Endothelial cell of umbilical vein (primary cell): ENCODE results near the gene AMMECR1. TPM values are rescaled to one million over a fixed set of nuclear protein-coding genes. Genes with fewer than 3 reads are reported as not detected.

ENCODE experiments used
- BruUV-seq: library from RNA; stranded (reverse); fragments of 400-500 nt; replicated peaks from 2 replicates; lab custom pipeline; 2021; lab: Mats Ljungman, UMichigan
- CTCF ChIA-PET: fragments of 300-600, 350-600 bp; sonication (Branson Sonifier 250); formaldehyde crosslinking; loops from one replicate; lab custom pipeline; 2021; ENCODE audit warnings: antibody characterized with exemption, inconsistent platforms; lab: Charles Lee
- POLR2A ChIA-PET: fragments of 300-600, 350-600 bp; sonication (Branson Sonifier 250); formaldehyde crosslinking; loops from one replicate; lab custom pipeline; 2021; ENCODE audit warnings: antibody characterized with exemption, inconsistent platforms; lab: Charles Lee
- DNase-seq: peaks from one replicate; pipeline ENCODE4 v3.0.0-alpha.2; 2011; ENCODE audit warnings: low read depth, low spot score
- FAIRE-seq: peaks from 2 replicates; lab custom pipeline; 2011; peaks lifted over from hg19 to GRCh38; lab: Jason Lieb, UNC
- H2AFZ ChIP-seq: 2 replicates; pipeline ENCODE4 v1.6.0; 2012; ENCODE audit warnings: low read depth, low read length, control low read depth, inconsistent platforms
- H3K27ac ChIP-seq: 2 replicates; pipeline ENCODE4 v1.5.1; 2011; ENCODE audit warnings: low read depth, mild to moderate bottlenecking, control low read depth, low read length, moderate library complexity; ENCODE audit not compliant: insufficient read depth
- H3K27me3 ChIP-seq, 2 experiments: 2 replicates each; pipeline versions ENCODE4 v1.6.0 to v1.6.1; 2011; ENCODE audit warnings: low read length in 2 of 2, mixed read lengths in 1 of 2; ENCODE audit not compliant: control insufficient read depth in 2 of 2, insufficient read depth in 2 of 2
- H3K36me3 ChIP-seq, 2 experiments: 2 replicates in 1 of 2; 3 replicates in 1 of 2; pipeline ENCODE4 v1.5.1; 2011; ENCODE audit warnings: low read length in 2 of 2, mild to moderate bottlenecking in 1 of 2, moderate library complexity in 1 of 2; ENCODE audit not compliant: control insufficient read depth in 2 of 2, insufficient read depth in 2 of 2; ENCODE audit errors: extremely low read depth in 1 of 2
- H3K4me1 ChIP-seq: 3 replicates; pipeline ENCODE4 v1.5.1; 2011; ENCODE audit warnings: mild to moderate bottlenecking, low read length; ENCODE audit not compliant: control insufficient read depth, insufficient read depth; ENCODE audit errors: extremely low read depth
- H3K4me2 ChIP-seq: 2 replicates; pipeline ENCODE4 v1.6.1; 2011; ENCODE audit warnings: low read length, control low read depth, mixed read lengths; ENCODE audit not compliant: insufficient read depth
- H3K4me3 ChIP-seq, 3 experiments: fragments of 200-600 bp in 1 of 3; sonication (generic), shearing (Covaris generic) in 1 of 3; replicated peaks in 1 of 3; 2 replicates each; pipeline ENCODE4 v1.5.1; 2011 to 2016; ENCODE audit warnings: control low read depth in 3 of 3, low read length in 3 of 3, mild to moderate bottlenecking in 2 of 3, inconsistent platforms in 1 of 3, low read depth in 1 of 3, moderate library complexity in 1 of 3; ENCODE audit not compliant: insufficient read depth in 1 of 3
- H3K79me2 ChIP-seq: 2 replicates; pipeline ENCODE4 v1.6.0; 2012; ENCODE audit warnings: low read length, inconsistent platforms; ENCODE audit not compliant: control insufficient read depth, insufficient read depth
- H3K9ac ChIP-seq: replicated peaks from 2 replicates; pipeline ENCODE3; 2011; ENCODE audit warnings: low read length, control low read depth; ENCODE audit not compliant: insufficient read depth; ENCODE audit errors: extremely low read depth
- H3K9me1 ChIP-seq: replicated peaks from 3 replicates; pipeline ENCODE4 v1.6.0; 2011; ENCODE audit warnings: mild to moderate bottlenecking, low read length; ENCODE audit not compliant: control insufficient read depth, insufficient read depth; ENCODE audit errors: extremely low read depth
- H3K9me3 ChIP-seq: replicated peaks from 2 replicates; pipeline ENCODE4 v1.5.1; 2012; ENCODE audit warnings: low read length, inconsistent platforms; ENCODE audit not compliant: control insufficient read depth, insufficient read depth
- H4K20me1 ChIP-seq: replicated peaks from 2 replicates; pipeline ENCODE3; 2011; ENCODE audit warnings: mild to moderate bottlenecking, low read length; ENCODE audit not compliant: control insufficient read depth, insufficient read depth; ENCODE audit errors: extremely low read depth
- EZH2 ChIP-seq: IDR thresholded peaks from 2 replicates; pipeline ENCODE4 v1.6.1; 2012; ENCODE audit warnings: borderline replicate concordance, low read depth, mild to moderate bottlenecking, moderate library complexity, low read length, inconsistent platforms; ENCODE audit not compliant: severe bottlenecking
- MYC ChIP-seq: IDR thresholded peaks from one replicate; pipeline ENCODE4 v1.6.1; 2011; ENCODE audit warnings: mild to moderate bottlenecking, low read depth, low read length
- dilution Hi-C: fragments of 300-500 bp; cut with MboI; formaldehyde crosslinking; loops from one replicate; pipeline ENCODE4 v1.15.0; 2019; ENCODE audit warnings: low sequenced_read_pairs; ENCODE audit not compliant: extremely low pct_ligation_motif_present
- intact Hi-C: fragments of 100-400 bp; cut with micrococcal nuclease; formaldehyde crosslinking; loops from one replicate; pipeline ENCODE4 v1.10.0; 2022
- polyA plus RNA-seq, 4 experiments: library from polyadenylated mRNA; depleted of rRNA in 3 of 4; stranded (reverse) in 3 of 4; unstranded in 1 of 4; fragments of >200 nt; gene quantifications; 2 replicates each; pipeline versions ENCODE4 v1.2.1 to v1.2.3, GENCODE V29; 2011 to 2012; ENCODE audit warnings: missing spikeins in 1 of 4
- total RNA-seq: library from RNA; stranded (reverse); gene quantifications from 2 replicates; pipeline ENCODE4 v1.2.3, GENCODE V29; 2021
- TF ChIP-seq, protein P1 (sequence below), 2 donors: IDR thresholded peaks; 1 replicate in 1 of 2; 2 replicates in 1 of 2; pipeline ENCODE4 v1.5.1; 2011; ENCODE audit warnings: low read length in 2 of 2, mild to moderate bottlenecking in 2 of 2, moderate library complexity in 2 of 2, control low read depth in 1 of 2, inconsistent platforms in 1 of 2, low read depth in 1 of 2; ENCODE audit not compliant: insufficient read depth in 1 of 2; ENCODE audit errors: extremely low read depth in 1 of 2

AMMECR1 gene
- total and polyA plus RNA-seq, 2 donors (not counting 3 experiments of a cell fraction or from before 2014, with no cell fraction given): 3.6 to 6.9 TPM

DNA sequence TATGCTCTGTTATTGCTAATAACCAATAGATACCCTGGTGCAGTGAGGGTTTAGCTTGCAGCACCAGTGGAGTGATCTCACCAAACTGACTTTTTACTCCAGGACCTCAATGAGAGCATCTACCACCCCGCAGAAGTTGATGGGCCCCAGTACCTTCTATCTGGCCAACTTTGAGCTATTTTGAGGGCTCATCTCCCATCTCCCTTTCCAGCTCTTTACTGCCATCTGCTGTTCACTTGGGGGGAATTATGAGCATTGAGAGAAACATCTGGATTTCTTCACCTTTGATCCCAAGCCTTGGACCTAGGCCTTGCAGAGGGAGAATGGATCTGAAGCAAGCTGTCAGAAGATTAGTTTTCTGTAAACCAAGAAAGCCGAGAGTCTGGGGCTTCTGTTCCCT is 171.4 kb downstream of the AMMECR1 start:
- Histone ChIP-seq H4K20me1 (no peaks in the 10 kb centered on the region), H3K79me2 (no peaks in the 10 kb centered on the region), H3K27ac (no peak overlapping the region), H3K9ac (no peak overlapping the region), H3K4me3 (no peak overlapping the region), H3K4me1 (no peaks in the 10 kb centered on the region), H2AFZ (no peak overlapping the region), H3K4me2 (no peak overlapping the region), H3K9me1 (no peaks in the 10 kb centered on the region), H3K9me3 (no peaks in the 10 kb centered on the region), H3K36me3 (no peaks in the 10 kb centered on the region), H3K27me3 (no peaks in the 10 kb centered on the region)
- FAIRE-seq: peak; percentile 96
- intact Hi-C loops (loop anchor here (1.0 to 5.0 kb wide), 3 partner anchors 144 to 235 kb away; partner anchors contain the start of gene TMEM164), dilution Hi-C loops (no loop called here)
- no peak for TF ChIP-seq EZH2
- TF ChIP-seq, protein P1, sequence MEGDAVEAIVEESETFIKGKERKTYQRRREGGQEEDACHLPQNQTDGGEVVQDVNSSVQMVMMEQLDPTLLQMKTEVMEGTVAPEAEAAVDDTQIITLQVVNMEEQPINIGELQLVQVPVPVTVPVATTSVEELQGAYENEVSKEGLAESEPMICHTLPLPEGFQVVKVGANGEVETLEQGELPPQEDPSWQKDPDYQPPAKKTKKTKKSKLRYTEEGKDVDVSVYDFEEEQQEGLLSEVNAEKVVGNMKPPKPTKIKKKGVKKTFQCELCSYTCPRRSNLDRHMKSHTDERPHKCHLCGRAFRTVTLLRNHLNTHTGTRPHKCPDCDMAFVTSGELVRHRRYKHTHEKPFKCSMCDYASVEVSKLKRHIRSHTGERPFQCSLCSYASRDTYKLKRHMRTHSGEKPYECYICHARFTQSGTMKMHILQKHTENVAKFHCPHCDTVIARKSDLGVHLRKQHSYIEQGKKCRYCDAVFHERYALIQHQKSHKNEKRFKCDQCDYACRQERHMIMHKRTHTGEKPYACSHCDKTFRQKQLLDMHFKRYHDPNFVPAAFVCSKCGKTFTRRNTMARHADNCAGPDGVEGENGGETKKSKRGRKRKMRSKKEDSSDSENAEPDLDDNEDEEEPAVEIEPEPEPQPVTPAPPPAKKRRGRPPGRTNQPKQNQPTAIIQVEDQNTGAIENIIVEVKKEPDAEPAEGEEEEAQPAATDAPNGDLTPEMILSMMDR (IDR thresholded peaks at IDR 0.05; ENCODE audit: extremely low read depth in 1 of 2, insufficient read depth in 1 of 2, low read depth in 1 of 2, low read length in 2 of 2): peak; percentile 48
- CTCF ChIA-PET: interaction anchor here (0.6 to 5.3 kb wide), 51 partner anchors 9 to 673 kb away, joined by 3 to 98 read pairs (median 5); partner anchors contain the start of genes AMMECR1 and TMEM164
- POLR2A ChIA-PET: no interaction called here
- peak; percentile 36 for DNase-seq
- no TSS peak for BruUV-seq

DNA sequence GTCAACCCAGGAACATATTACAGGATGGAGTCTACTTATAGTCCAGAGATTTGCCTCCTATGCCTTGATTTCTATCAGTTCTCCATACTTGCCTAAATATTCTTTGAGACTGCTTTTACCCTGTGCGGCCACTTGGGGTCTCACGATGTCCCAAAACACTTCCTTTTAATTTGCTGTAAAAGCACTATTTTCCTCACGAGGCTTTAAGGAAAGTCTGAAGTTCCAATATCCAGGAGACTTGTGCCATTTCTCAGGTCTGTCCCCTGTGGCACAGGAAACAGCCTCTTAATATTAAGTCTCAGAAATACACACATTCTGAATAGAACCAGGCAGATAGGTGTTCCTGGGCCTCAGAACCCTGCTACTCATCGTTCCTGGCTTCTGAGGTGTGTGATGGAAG is 172.0 kb downstream of the AMMECR1 start:
- intact Hi-C loops: loop anchor here (1.0 to 5.0 kb wide), 3 partner anchors 144 to 235 kb away; partner anchors contain the start of gene TMEM164
- Histone ChIP-seq H3K9me1 (no peaks in the 10 kb centered on the region), H3K4me2 (no peak overlapping the region), H4K20me1 (no peaks in the 10 kb centered on the region), H3K27me3 (no peaks in the 10 kb centered on the region), H3K79me2 (no peaks in the 10 kb centered on the region), H2AFZ (no peak overlapping the region), H3K27ac (no peak overlapping the region), H3K36me3 (no peaks in the 10 kb centered on the region), H3K9me3 (no peaks in the 10 kb centered on the region), H3K4me1 (no peaks in the 10 kb centered on the region), H3K9ac (no peak overlapping the region), H3K4me3 (no peak overlapping the region)
- DNase-seq (peak; percentile 36), FAIRE-seq (peak; percentile 92)
- TF ChIP-seq, protein P1 (IDR thresholded peaks at IDR 0.05; ENCODE audit: extremely low read depth in 1 of 2, insufficient read depth in 1 of 2, low read depth in 1 of 2, low read length in 2 of 2): peak; percentile 30 to 38
- no peak for TF ChIP-seq MYC
- ChIA-PET POLR2A (no interaction called here), CTCF (interaction anchor here (0.6 to 5.3 kb wide), 47 partner anchors 8 to 673 kb away, joined by 3 to 98 read pairs (median 5); partner anchors contain the start of genes AMMECR1 and TMEM164)
- dilution Hi-C loops: no loop called here
- no TSS peak for BruUV-seq
